ENCODE results near the gene LRP2. TPM values are rescaled to one million over a fixed set of nuclear protein-coding genes. Genes with fewer than 3 reads are reported as not detected.

Gene LRP2
- total RNA-seq, 4 donors from 2014 or later = not detected

DNA sequence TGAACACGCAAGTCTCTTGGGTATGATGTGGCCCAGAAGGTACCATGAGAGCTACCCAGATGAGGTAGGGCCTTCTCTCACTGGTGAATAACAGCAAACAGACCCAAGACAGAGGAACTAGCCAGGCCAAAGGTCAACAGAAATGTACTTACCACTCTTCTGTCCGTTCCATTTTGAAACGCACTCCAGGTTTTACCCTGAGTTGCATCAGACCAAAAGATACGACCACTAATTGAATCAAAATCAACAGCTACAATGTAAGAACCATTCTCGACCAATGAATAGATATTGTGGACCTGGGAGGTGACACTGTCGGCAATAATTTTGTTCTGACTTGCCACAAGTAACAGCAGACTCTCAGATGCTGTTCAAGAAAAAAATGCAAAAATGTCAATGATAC lies 124.4 kb downstream of the LRP2 start:
- TF ChIP-seq POLR2A (IDR thresholded peaks at IDR 0.05) = no peak
- no peak for DNase-seq
- H3K36me3 ChIP-seq = no peaks in the 10 kb centered on the region
- H3K27ac ChIP-seq = no peak overlapping the region
- H3K27me3 ChIP-seq = no peaks in the 10 kb centered on the region
- no peaks in the 10 kb centered on the region for H3K9me3 ChIP-seq
- no peaks in the 10 kb centered on the region for H3K4me1 ChIP-seq
- H3K4me3 ChIP-seq = no peak overlapping the region

DNA sequence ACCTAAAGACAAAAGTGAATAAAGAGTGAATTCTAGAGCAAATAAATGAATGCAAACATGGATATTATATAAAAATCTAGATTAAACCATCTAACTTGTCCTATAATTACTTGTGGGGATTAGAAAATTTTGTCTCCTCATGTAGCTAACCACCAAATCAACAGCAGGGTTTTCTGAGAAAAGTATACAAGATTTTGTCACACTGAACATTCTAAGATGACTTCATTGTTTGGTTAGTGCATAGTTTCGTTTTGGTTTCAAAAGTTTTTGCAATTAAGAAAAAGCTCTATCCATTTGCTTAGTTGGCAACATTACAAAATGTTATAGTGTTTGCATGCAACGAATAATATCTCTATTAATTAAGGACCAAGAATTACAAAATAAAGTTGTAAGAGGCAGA lies 125.0 kb downstream of the LRP2 start:
- Histone ChIP-seq H3K27me3 (no peaks in the 10 kb centered on the region), H3K9me3 (no peaks in the 10 kb centered on the region), H3K4me1 (no peaks in the 10 kb centered on the region), H3K4me3 (no peak overlapping the region), H3K27ac (no peak overlapping the region), H3K36me3 (no peaks in the 10 kb centered on the region)
- no peak for TF ChIP-seq POLR2A (IDR thresholded peaks at IDR 0.05)
- TF ChIP-seq, protein P1, sequence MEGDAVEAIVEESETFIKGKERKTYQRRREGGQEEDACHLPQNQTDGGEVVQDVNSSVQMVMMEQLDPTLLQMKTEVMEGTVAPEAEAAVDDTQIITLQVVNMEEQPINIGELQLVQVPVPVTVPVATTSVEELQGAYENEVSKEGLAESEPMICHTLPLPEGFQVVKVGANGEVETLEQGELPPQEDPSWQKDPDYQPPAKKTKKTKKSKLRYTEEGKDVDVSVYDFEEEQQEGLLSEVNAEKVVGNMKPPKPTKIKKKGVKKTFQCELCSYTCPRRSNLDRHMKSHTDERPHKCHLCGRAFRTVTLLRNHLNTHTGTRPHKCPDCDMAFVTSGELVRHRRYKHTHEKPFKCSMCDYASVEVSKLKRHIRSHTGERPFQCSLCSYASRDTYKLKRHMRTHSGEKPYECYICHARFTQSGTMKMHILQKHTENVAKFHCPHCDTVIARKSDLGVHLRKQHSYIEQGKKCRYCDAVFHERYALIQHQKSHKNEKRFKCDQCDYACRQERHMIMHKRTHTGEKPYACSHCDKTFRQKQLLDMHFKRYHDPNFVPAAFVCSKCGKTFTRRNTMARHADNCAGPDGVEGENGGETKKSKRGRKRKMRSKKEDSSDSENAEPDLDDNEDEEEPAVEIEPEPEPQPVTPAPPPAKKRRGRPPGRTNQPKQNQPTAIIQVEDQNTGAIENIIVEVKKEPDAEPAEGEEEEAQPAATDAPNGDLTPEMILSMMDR (IDR thresholded peaks at IDR 0.05) = no peak
- no peak for DNase-seq

DNA sequence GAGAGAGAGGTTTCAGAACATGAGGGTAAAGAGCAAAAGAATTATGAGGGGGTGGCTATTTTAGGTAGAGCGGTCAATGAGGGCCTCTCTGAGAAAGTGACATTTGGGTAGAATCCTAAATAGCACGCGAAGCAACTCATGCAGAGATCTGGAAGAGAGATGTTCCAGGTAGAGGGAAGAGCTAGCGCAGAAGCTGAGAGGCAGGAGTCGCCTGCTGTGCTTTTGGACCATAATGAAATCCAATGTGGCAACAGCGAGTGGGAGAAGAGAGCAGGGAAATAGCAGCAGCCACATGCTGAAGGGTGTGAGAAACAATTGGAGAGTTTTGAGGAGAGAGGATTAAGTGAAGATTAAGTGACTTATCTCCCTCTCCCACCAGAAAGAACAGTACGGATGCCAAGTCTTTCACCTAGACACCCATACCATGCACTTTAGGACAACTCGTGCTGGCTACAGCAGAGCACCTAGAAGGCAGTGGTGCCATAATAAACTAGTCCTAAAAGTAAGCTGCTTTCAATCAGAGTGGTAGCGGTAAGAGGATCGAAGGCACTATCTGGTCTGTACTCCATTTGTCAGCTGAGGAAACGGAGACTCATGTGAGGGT lies 129.7 kb downstream of the LRP2 start:
- Histone ChIP-seq H3K9me3 (no peaks in the 10 kb centered on the region), H3K27me3 (no peaks in the 10 kb centered on the region), H3K4me3 (no peak overlapping the region), H3K36me3 (no peaks in the 10 kb centered on the region), H3K27ac (no peak overlapping the region), H3K4me1 (no peaks in the 10 kb centered on the region)
- TF ChIP-seq, protein P1 (IDR thresholded peaks at IDR 0.05) = no peak
- no peak for TF ChIP-seq POLR2A (IDR thresholded peaks at IDR 0.05)
- DNase-seq = no peak

DNA sequence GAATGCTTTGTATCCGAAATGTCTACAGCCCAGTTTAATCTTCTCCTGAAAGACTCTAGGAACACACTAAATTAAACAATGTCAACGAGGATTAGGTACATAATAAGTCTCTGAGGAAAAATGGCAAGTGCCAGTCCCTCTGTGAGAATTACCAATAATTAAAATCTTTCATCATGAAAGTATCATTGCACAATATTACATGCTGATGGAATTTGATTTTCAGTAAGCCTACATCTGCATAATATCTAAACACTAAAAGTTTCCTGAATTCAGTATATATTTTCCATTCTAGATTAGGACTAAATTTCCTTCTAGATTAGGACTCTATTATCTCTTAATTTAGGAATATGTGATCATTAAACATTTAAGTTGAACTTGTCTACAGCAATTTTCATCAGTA lies 132.1 kb downstream of the LRP2 start:
- TF ChIP-seq POLR2A (IDR thresholded peaks at IDR 0.05) = no peak
- TF ChIP-seq, protein P1 (IDR thresholded peaks at IDR 0.05) = no peak
- Histone ChIP-seq H3K36me3 (no peaks in the 10 kb centered on the region), H3K4me3 (no peak overlapping the region), H3K27ac (no peak overlapping the region), H3K4me1 (no peaks in the 10 kb centered on the region), H3K27me3 (no peaks in the 10 kb centered on the region), H3K9me3 (no peaks in the 10 kb centered on the region)
- DNase-seq = no peak

DNA sequence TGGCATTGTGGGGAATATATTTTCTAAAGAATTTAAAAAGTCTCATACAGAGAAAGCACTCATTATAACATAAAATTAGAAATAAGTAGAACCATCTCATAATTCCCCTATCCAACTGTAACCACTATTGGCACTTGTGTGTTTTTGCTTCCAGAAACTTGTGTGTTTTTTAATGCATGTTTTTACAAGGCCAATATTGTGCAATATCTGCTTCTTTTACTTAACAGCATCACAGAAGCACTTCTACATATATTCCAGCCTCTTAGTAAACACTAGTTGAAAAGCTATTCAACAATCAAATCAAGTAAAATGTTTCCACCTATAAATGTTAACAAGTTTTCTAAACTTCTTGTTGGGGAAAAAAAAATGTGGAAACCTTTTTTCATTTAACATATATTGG lies 132.7 kb downstream of the LRP2 start:
- H3K27ac ChIP-seq = no peak overlapping the region
- no peaks in the 10 kb centered on the region for H3K4me1 ChIP-seq
- no peaks in the 10 kb centered on the region for H3K9me3 ChIP-seq
- no peak for DNase-seq
- no peaks in the 10 kb centered on the region for H3K36me3 ChIP-seq
- no peaks in the 10 kb centered on the region for H3K27me3 ChIP-seq
- no peak overlapping the region for H3K4me3 ChIP-seq
- no peak for TF ChIP-seq POLR2A (IDR thresholded peaks at IDR 0.05)
- TF ChIP-seq, protein P1 (IDR thresholded peaks at IDR 0.05) = no peak

DNA sequence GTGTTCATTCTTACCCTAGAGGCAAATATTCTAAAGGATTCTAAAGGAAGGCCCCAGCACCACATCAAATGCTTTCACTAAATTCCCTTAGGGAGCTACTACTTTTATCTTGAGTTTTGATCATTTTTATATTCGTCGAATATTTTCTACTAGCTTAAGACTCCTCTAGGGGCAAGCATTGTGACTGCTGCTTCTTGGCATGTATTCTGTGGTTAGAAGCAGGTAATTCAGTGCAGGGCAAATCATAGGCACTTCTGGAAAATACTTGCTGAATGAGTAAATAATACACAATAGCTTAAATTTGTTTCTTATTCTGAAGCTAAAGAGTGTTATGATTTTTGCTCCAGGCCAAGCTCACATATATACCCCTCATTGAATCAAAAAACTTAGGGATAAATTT lies 136.4 kb downstream of the LRP2 start:
- Histone ChIP-seq H3K27me3 (no peaks in the 10 kb centered on the region), H3K36me3 (no peaks in the 10 kb centered on the region), H3K4me1 (no peaks in the 10 kb centered on the region), H3K4me3 (no peak overlapping the region), H3K9me3 (no peaks in the 10 kb centered on the region), H3K27ac (no peak overlapping the region)
- no peak for DNase-seq
- no peak for TF ChIP-seq POLR2A (IDR thresholded peaks at IDR 0.05)
- TF ChIP-seq, protein P1 (IDR thresholded peaks at IDR 0.05) = no peak
